Mesodermal cell (in vitro differentiated cells): ENCODE data around the gene XIRP2.

ENCODE experiments used
- H3K27ac ChIP-seq: 2 replicates; pipeline ENCODE4 v1.7.0; 2013; ENCODE audit warnings: mild to moderate bottlenecking, low read depth, low read length, moderate library complexity; ENCODE audit not compliant: severe bottlenecking
- H3K36me3 ChIP-seq: 2 replicates; pipeline ENCODE4 v1.7.1; 2013; ENCODE audit warnings: mild to moderate bottlenecking, low read length, moderate library complexity; ENCODE audit not compliant: control insufficient read depth, insufficient read depth
- H3K4me1 ChIP-seq: one replicate; pipeline ENCODE4 v1.7.1; 2013; ENCODE audit warnings: mild to moderate bottlenecking, low read length; ENCODE audit not compliant: insufficient read depth, control insufficient read depth, poor library complexity, severe bottlenecking
- H3K4me3 ChIP-seq: 2 replicates; pipeline ENCODE4 v1.7.0; 2013; ENCODE audit warnings: low read length, control low read depth, mild to moderate bottlenecking; ENCODE audit not compliant: insufficient read depth, poor library complexity, severe bottlenecking; ENCODE audit errors: extremely low read depth
- H3K9me3 ChIP-seq: 2 replicates; pipeline ENCODE4 v1.7.1; 2013; ENCODE audit warnings: mild to moderate bottlenecking, low read length, moderate library complexity; ENCODE audit not compliant: control insufficient read depth
- WGBS, 2 experiments: methylation state at CpG; one replicate each; pipeline ENCODE4 v1.1.5; 2013; ENCODE audit warnings: missing lambda C conversion rate in 2 of 2; ENCODE audit not compliant: insufficient coverage in 2 of 2; 5-methylcytosine and 5-hydroxymethylcytosine counted together

Gene XIRP2

GRCh38 chr2:167298017-167298416 is 409.7 kb downstream of the XIRP2 start:
- H3K4me3 ChIP-seq: no peak overlapping the region
- peaks cover 5% of the 10 kb centered on the region for H3K4me1 ChIP-seq
- peaks cover 4% of the 10 kb centered on the region for H3K36me3 ChIP-seq
- H3K9me3 ChIP-seq: no peaks in the 10 kb centered on the region
- no CpG with 5 or more reads among the region's 1 CpG for WGBS, 2 experiments
- H3K27ac ChIP-seq: no peak overlapping the region
